RWPE1 (cell line): ENCODE data around the gene COL4A3.

ENCODE experiments used
- CTCF ChIA-PET: fragments of 350-600 bp; sonication (Branson Sonifier 250); formaldehyde crosslinking; extraction: SDS; loops from one replicate; lab custom pipeline; 2021; lab: Yijun Ruan, JAX
- POLR2A ChIA-PET: fragments of 400-600 bp; formaldehyde crosslinking; extraction: SDS; loops from one replicate; lab custom pipeline; 2020; ENCODE audit warnings: antibody characterized with exemption; ENCODE audit not compliant: low non-redundant PET; lab: Yijun Ruan, JAX
- DNase-seq: peaks from one replicate; pipeline ENCODE4 v3.0.0; 2012; ENCODE audit warnings: low spot score
- H3K27ac ChIP-seq: fragments of 450-650 bp; 2 replicates; pipeline ENCODE4 v1.5.1; 2017
- TF ChIP-seq, protein P1 (sequence below): fragments of 450-650 bp; conservative IDR thresholded peaks from 2 replicates; pipeline ENCODE4 v1.5.1; 2017; ENCODE audit warnings: low read depth, mild to moderate bottlenecking

Gene COL4A3

GRCh38 chr2:227163998-227164762, at the start of gene COL4A3, which contains the start of gene COL4A4:
Gene COL4A3, plus strand, starts transcription at chr2:227164624. Its CDS starts 103 bp downstream, at chr2:227164727.
Gene COL4A4, minus strand, starts transcription at chr2:227164205. Its CDS starts 16,722 bp downstream, at chr2:227147483.
- peak; percentile 28 for DNase-seq
- TF ChIP-seq, protein P1, sequence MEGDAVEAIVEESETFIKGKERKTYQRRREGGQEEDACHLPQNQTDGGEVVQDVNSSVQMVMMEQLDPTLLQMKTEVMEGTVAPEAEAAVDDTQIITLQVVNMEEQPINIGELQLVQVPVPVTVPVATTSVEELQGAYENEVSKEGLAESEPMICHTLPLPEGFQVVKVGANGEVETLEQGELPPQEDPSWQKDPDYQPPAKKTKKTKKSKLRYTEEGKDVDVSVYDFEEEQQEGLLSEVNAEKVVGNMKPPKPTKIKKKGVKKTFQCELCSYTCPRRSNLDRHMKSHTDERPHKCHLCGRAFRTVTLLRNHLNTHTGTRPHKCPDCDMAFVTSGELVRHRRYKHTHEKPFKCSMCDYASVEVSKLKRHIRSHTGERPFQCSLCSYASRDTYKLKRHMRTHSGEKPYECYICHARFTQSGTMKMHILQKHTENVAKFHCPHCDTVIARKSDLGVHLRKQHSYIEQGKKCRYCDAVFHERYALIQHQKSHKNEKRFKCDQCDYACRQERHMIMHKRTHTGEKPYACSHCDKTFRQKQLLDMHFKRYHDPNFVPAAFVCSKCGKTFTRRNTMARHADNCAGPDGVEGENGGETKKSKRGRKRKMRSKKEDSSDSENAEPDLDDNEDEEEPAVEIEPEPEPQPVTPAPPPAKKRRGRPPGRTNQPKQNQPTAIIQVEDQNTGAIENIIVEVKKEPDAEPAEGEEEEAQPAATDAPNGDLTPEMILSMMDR, result no peak
- CTCF ChIA-PET, result interaction anchor here (0.7 kb wide), 1 partner anchor 31 kb away, joined by 3 read pairs; no protein-coding TSS in a partner anchor
- no peak within 1 kb of the TSS for H3K27ac ChIP-seq
- POLR2A ChIA-PET, result no interaction called here

DNA sequence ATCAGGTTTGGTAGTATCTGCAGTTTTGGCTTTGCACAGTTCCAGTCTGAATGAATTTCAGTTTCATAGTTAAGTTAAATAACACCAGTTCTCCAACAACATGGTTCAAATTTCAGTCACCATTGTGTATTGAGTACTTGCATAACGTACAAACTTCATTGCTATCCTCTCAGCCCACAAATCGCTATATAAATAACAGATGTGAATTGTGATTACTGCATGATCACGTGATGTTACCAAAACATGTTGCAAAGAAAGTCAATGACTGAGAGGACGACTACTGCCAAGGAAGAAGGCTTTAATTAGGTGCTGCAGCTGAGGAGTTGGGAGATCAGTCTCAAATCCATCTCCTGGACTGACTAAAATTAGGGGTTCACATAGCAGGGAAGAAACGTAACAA, 48.7 kb upstream of the COL4A3 start:
- ChIA-PET CTCF (interaction anchor here (0.6 kb wide), 2 partner anchors 86 to 123 kb away, joined by 3 read pairs; no protein-coding TSS in a partner anchor), POLR2A (no interaction called here)
- TF ChIP-seq, protein P1, result no peak
- H3K27ac ChIP-seq, result no peak overlapping the region
- no peak for DNase-seq

DNA sequence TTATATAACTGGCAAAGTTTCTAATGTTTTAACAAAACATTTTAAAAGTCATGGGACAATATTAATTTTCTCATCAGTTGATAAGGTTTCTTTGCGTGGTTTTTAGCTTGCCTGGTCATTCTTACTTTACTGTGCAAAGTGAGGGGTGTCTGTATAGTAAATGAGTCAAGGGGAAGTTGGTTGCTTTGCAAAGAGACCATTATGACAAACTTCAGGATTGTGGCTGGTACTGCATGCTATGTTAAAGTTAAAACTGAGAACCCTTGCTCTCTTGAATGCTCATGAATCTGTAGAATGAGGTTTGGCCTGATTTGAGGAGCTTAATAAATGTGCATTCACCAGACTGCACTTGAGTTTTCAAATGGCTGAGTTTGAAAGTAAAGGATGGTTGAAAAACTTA, 47.4 kb upstream of the COL4A3 start:
- POLR2A ChIA-PET, result no interaction called here
- no peak for DNase-seq
- H3K27ac ChIP-seq, result no peak overlapping the region
- TF ChIP-seq, protein P1, result no peak
- CTCF ChIA-PET, result no interaction called here

DNA sequence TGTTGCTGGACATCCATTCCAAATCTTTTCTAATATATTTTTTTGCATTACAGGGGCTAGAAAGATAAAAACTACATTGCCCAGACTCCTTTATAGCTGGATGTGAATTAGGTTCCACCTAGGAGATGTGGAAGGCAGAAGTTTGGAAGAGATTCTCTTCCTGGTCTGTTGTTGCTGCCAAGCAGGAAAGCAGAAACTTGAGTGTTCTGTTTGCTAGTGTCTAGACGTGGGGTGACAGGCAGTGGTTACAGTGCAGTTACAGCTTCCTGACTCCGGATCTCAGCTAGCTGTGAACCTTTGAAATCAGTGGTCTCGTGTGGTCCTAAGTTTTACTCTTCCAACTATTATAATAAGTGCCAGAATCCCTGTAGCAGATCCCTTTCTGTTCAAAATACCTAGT, 46.6 kb upstream of the COL4A3 start:
- TF ChIP-seq, protein P1, result no peak
- DNase-seq, result no peak
- POLR2A ChIA-PET, result no interaction called here
- CTCF ChIA-PET, result interaction anchor here (0.6 kb wide), 1 partner anchor 362 kb away, joined by 3 read pairs; no protein-coding TSS in a partner anchor
- no peak overlapping the region for H3K27ac ChIP-seq

DNA sequence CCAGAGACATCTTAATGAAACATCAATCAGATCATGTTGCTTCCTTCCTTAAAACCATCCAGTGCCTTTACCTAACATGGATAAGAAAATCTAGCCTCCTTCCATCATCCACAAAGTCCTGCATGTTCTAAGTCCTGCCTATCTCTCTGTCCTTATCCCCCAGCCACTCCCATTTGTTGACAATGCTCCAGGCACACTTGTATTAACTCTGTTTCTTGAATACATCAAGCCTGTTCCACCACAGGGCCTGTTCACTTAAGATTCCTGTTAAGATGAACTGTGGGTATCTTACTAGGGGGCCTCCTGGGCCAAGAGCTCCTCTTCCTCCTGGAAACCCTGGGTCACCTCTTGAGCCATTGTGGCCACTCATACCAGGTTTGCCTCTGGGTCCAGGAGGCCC, 46.1 kb upstream of the COL4A3 start:
- CTCF ChIA-PET, result interaction anchor here (0.6 to 1.0 kb wide), 2 partner anchors 120 to 613 kb away, joined by 3 read pairs; no protein-coding TSS in a partner anchor
- no peak for DNase-seq
- POLR2A ChIA-PET, result no interaction called here
- TF ChIP-seq, protein P1, result no peak
- H3K27ac ChIP-seq, result no peak overlapping the region

- TF ChIP-seq, protein P1, result no peak
- H3K27ac ChIP-seq, result no peak overlapping the region
- CTCF ChIA-PET, result no interaction called here
- no peak for DNase-seq
- POLR2A ChIA-PET, result no interaction called here
These were observed 40.7 kb upstream of the COL4A3 start for GRCh38 chr2:227123697-227124096.
